ENCODE results near the gene ASTN2. TPM values are rescaled to one million over a fixed set of nuclear protein-coding genes. Genes with fewer than 3 reads are reported as not detected.

ASTN2 gene
- total and polyA plus RNA-seq, 9 donors, result 1.8 to 6.4 (median 3.2) TPM

DNA sequence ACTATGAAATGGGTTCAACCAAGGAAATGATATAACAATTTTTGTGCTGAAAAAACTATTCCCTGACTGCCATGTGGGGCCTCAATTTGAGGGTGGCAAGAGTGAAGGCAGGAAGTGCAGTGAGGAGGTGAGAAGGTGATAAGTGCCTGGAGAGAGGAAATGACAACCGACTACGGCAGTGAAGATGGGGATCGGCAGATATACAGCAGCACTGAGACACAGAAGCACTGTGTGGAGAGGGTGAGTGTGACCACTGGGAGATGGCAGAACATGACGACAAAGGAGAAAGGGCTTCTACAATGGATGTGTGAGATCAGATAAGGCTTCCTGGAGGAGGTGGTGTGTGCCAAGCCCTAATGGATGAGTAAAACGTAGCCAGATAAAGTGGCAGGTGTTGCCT, 456.0 kb downstream of the ASTN2 start:
- WGBS, 3 donors, result 74 to 87% (median 84%) methylated on average over 5 of the region's 5 CpGs
- DNase-seq, result no peak
- no peak overlapping the region for H3K4me3 ChIP-seq
- H3K9me3 ChIP-seq, result no peaks in the 10 kb centered on the region
- no peaks in the 10 kb centered on the region for H3K27me3 ChIP-seq
- H3K36me3 ChIP-seq, result no peaks in the 10 kb centered on the region
- H3K4me1 ChIP-seq (ENCODE audit: insufficient read depth), result no peaks in the 10 kb centered on the region
- TF ChIP-seq, protein P1, sequence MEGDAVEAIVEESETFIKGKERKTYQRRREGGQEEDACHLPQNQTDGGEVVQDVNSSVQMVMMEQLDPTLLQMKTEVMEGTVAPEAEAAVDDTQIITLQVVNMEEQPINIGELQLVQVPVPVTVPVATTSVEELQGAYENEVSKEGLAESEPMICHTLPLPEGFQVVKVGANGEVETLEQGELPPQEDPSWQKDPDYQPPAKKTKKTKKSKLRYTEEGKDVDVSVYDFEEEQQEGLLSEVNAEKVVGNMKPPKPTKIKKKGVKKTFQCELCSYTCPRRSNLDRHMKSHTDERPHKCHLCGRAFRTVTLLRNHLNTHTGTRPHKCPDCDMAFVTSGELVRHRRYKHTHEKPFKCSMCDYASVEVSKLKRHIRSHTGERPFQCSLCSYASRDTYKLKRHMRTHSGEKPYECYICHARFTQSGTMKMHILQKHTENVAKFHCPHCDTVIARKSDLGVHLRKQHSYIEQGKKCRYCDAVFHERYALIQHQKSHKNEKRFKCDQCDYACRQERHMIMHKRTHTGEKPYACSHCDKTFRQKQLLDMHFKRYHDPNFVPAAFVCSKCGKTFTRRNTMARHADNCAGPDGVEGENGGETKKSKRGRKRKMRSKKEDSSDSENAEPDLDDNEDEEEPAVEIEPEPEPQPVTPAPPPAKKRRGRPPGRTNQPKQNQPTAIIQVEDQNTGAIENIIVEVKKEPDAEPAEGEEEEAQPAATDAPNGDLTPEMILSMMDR (IDR thresholded peaks at IDR 0.05), result no peak
- no peak for TF ChIP-seq POLR2A (IDR thresholded peaks at IDR 0.05)
- no peak for TF ChIP-seq EP300 (IDR thresholded peaks at IDR 0.05)
- H3K27ac ChIP-seq, result no peak overlapping the region
- intact Hi-C loops (cut with DNase I), result no loop called here

DNA sequence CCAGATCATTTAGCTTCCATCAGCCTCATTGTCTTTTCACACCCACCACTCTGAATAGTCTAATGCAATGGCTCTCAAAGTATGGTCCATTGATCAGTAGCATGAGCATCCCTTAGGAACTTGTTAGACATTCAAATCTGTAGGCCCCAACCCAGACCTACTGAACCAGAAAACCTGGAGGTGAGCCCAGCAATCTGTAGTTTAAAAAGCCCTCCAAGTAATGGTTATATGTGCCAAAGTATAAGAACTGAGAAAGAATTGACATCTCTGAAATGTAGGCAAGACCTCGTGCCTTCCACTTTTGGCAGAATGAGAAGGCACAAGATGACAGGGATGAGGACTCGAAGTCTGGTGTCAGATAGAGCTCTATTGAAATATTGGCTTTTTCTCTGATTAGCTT, 460.1 kb downstream of the ASTN2 start:
- intact Hi-C loops (cut with DNase I), result no loop called here
- TF ChIP-seq EP300 (IDR thresholded peaks at IDR 0.05) (no peak), POLR2A (IDR thresholded peaks at IDR 0.05) (no peak)
- TF ChIP-seq, protein P1 (IDR thresholded peaks at IDR 0.05), result no peak
- 60 to 75% (median 70%) methylated on average over 2 of the region's 2 CpGs for WGBS, 3 donors
- DNase-seq, result no peak
- Histone ChIP-seq H3K9me3 (no peaks in the 10 kb centered on the region), H3K27ac (no peak overlapping the region), H3K36me3 (no peaks in the 10 kb centered on the region), H3K4me1 (ENCODE audit: insufficient read depth) (no peaks in the 10 kb centered on the region), H3K4me3 (no peak overlapping the region), H3K27me3 (no peaks in the 10 kb centered on the region)

DNA sequence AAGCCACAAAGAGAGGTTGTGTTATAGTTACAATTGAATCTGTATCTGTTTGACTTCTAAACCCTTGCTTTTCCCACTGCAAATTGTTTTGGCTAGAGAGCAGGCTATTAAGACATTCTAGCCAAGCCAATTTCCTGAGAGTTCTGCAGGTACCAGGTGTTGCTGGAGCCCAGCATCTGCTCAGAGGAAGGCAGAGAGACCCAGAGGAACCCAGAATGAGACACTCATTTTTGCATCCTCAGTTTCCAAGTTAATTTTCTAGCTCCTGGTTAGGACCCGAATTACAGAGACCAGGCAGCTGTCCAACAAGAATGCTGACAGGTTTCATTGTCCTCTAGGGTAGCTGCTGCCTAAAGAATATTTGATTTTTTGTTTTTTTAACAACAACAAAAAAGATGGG, 461.6 kb downstream of the ASTN2 start:
- Histone ChIP-seq H3K4me1 (ENCODE audit: insufficient read depth) (no peaks in the 10 kb centered on the region), H3K36me3 (no peaks in the 10 kb centered on the region), H3K9me3 (no peaks in the 10 kb centered on the region), H3K4me3 (no peak overlapping the region), H3K27me3 (no peaks in the 10 kb centered on the region), H3K27ac (no peak overlapping the region)
- WGBS, 3 donors, result 23 to 44% (median 38%) methylated on average over 1 of the region's 1 CpG
- intact Hi-C loops (cut with DNase I), result no loop called here
- DNase-seq, result no peak
- TF ChIP-seq, protein P1 (IDR thresholded peaks at IDR 0.05), result no peak
- TF ChIP-seq EP300 (IDR thresholded peaks at IDR 0.05) (no peak), POLR2A (IDR thresholded peaks at IDR 0.05) (no peak)

DNA sequence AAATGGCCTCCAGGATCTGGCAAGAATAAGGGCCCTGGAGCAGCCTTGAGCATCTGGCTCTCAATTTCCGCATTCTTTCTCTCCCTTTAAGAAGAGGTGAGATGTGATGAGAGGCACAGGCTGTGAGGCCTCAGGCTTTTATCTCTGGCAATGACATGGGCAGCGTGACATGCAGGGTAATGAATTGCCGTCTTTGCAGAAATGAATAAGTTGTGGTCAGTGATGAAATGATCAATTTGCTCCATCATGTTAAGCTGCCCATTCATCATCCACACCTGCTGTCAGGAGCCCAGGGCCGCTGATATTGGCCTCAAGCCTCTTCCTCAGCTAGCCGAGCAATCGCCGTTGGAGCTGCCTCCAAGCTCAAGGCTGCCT, 462.4 kb downstream of the ASTN2 start:
- Histone ChIP-seq H3K27me3 (no peaks in the 10 kb centered on the region), H3K27ac (no peak overlapping the region), H3K9me3 (no peaks in the 10 kb centered on the region), H3K36me3 (no peaks in the 10 kb centered on the region), H3K4me1 (ENCODE audit: insufficient read depth) (no peaks in the 10 kb centered on the region), H3K4me3 (no peak overlapping the region)
- TF ChIP-seq EP300 (IDR thresholded peaks at IDR 0.05) (no peak), POLR2A (IDR thresholded peaks at IDR 0.05) (no peak)
- TF ChIP-seq, protein P1 (IDR thresholded peaks at IDR 0.05), result no peak
- 77 to 80% (median 77%) methylated on average over 7 of the region's 7 CpGs for WGBS, 3 donors
- intact Hi-C loops (cut with DNase I), result no loop called here
- no peak for DNase-seq
